GM18499 (cell line): ENCODE measurements around the gene BTD.

ENCODE experiments used
- ATAC-seq: cut with Tn5 transposase; IDR thresholded peaks from one replicate; pipeline ENCODE4 v1.9.1; 2021; ENCODE audit warnings: moderate number of reproducible peaks; ENCODE audit not compliant: insufficient read depth, unreplicated experiment

The BTD gene

DNA sequence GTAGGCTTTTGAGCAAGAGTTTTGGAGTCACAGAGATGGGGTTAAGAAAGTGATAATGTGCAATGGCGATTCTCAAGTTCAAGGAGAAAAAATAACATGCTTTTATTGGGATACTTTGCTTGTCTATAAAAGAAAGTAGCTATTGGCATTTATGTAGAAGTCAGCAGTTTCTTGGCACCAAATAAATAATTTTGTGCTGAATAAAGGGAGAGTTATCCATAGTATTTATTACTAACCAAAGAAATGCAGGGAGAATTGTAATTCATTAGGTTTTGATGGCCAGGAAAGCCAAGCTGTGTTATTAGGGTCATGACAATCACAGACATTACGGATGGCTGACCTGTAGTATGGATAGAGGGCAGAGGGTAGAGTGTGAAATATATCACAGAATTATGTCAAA lies 33.1 kb downstream of the BTD start:
- no peak for ATAC-seq

DNA sequence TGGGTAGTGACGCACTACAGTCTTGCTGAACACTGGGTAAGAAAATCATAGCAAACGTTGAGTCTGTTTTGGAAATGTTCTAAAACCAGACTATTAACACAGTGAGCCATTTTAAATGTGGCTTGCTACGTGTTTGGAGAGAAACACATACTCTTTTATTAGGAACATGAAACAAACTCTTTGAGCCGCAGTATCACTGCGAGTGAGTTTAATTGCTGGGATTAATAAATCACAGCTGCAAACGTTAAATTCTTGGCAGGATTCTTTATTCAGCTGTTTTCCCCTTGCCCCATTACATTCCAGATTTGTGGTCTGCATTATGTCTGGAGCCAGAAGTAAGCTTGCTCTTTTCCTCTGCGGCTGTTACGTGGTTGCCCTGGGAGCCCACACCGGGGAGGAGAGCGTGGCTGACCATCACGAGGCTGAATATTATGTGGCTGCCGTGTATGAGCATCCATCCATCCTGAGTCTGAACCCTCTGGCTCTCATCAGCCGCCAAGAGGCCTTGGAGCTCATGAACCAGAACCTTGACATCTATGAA lies 33.6 kb downstream of the BTD start:
- ATAC-seq, result no peak

DNA sequence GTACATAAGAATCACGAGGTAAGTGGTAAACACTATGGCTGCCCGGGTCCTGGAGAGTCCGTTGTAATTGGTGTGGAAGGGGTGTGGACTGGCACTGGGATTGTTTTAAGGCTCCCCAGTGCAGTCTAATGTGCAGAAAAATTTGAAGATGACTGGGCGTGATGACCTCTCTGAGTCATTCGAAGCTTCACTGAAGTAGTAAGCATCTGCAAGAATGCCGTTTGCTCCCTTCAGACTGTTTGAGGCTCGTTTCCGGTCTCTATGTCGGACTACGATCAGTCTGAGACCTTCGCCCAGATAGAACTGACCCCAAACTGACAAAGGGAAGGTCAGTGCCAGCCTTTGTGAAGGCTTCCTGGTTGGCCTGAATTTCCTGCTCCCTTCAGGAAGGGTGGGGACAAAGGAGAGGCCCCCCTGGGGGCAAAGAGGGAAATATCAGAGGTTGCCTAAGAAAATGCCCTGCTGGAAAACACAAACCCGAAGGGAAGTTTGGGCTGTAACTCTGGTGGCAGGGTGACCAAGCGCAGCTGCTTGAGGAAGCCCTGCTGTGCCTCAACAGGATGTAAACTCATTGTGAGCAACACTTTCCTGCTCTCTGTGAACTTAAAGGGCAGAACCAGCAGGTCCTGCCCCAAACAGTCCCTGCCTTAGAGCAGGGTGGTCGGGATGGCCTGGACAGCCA lies 34.6 kb downstream of the BTD start:
- ATAC-seq, result no peak

DNA sequence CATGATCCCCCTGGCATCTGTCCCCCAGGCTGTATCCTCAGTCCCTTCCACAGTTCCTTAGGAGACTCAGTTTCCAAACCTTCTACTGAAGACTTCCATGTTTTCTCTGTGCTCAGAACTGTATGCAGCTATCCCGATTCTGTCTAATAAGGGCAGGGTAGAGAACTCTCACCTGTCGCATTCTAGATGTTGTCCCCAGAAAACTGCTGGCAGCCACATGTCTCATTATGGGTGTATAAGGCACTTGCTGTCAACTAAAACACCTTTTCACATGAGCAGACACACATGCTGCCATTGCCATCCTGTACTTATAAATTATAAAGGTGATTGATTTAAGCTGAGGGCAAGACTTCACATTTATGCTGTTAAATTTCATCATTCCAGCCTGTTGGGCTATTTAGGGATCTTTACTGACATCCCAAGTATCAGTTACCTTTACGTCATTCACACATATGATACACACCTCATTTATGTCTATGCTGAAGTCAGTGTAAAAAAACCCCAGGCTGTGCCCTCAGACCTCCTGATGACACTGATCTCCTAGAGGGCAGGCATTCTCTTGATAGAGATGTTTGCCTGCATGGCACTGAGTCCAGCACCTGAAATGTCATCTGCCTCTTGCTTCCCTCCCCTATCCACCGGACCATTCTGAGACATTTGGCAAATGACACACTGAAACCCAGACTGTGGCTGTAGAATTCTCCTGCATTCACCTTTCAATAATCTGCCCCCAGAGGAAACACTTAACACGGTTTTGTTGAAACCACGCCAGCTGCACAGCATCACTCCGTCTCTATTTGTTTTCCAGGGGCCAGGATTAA lies 35.8 kb downstream of the BTD start:
- no peak for ATAC-seq

DNA sequence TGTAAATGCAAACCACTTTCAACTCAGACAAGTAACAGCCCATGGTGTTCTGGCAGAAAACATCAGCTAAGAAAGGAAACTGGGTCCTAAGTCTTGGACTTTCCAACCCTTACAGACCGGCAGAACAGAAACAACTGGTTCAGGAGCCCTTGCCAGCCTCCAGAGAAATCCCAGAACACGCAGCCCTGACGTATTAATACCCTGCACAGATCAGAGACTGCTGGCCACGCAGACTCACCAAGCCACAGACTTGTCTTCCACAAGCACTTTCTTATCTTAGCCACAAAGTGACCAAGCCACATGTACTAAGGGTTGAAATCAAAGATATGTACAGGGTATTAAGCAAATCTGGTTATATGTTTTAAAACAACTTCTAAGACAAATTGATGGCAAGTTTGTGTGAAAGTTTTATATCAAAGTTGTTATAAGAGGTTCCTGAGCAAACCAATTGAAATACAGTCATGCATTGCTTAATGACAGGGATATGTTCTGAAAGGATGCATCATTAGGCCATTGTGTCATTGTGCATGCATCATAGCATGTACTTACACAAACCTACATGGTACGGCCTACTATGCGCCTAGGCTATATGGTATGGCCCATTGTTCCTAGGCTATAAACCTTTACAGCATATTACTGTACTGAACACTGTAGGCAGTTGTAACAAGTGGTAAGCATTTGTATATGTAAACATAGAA lies 36.8 kb downstream of the BTD start:
- no peak for ATAC-seq

DNA sequence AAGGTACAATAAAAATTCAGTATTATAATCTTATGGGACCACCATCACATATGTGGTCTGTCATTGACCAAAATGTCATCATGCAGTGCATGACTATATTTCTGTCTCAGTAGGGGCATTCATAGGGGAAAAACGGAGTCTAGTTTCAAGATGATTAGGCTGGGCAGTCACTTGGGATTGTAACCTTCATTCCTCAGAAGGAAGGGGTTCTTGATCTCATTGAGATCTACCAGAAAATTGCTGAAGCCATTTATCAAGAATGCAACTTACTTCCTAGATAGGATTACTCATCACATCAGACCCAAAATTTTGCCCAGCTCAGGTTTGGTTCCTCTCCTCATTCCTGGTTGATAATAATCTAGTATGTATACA lies 37.3 kb downstream of the BTD start:
- no peak for ATAC-seq

DNA sequence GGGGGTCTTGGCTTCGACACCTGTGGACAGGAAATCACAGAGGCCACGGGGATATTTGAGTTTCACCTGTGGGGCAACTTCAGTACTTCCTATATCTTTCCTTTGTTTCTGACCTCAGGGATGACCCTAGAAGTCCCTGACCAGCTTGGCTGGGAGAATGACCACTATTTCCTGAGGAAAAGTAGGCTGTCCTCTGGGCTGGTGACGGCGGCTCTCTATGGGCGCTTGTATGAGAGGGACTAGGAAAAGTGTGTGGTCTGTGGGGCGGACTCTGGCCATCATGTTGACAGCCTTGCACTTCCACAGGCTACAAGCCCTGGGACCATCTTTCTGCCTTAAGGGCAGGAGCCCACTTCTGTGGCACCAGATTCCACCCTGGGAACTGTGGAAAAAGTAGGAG lies 43.7 kb downstream of the BTD start:
- ATAC-seq, result no peak

DNA sequence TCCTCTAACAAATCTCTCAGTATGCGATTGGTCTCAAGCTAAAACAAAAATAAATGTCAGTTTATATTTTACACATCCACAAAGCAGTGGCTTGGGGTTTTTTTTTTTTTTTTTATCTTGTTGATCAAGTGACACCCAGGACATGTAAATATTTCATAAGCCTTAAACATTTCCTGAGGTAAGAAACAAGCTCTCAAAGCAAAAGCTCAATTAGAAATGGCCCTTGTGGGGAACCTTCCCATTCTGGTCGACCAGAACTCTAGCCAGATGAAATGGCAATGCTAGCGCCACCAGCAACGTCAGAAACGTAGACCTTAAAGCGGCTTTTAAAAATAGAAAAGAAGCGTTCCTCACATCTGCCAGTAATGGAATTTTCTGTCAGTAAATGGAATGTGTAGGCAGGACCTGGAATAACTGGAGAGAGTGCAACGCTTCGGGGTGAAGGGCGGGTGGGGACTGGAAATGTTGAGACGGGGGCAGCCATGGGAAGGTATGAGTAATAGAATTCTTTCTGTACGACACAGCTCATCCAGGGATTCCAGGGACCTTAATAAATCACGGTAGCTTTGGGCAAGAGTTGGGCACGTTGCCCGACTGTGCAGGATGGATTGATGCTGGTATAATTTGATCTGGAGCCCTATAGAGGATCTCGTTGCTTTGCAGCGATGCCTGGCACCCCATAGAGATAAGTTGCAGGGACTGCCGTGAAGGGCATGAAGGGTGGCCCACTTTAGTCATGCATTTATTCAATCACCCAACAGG lies 44.4 kb downstream of the BTD start:
- ATAC-seq, result no peak

DNA sequence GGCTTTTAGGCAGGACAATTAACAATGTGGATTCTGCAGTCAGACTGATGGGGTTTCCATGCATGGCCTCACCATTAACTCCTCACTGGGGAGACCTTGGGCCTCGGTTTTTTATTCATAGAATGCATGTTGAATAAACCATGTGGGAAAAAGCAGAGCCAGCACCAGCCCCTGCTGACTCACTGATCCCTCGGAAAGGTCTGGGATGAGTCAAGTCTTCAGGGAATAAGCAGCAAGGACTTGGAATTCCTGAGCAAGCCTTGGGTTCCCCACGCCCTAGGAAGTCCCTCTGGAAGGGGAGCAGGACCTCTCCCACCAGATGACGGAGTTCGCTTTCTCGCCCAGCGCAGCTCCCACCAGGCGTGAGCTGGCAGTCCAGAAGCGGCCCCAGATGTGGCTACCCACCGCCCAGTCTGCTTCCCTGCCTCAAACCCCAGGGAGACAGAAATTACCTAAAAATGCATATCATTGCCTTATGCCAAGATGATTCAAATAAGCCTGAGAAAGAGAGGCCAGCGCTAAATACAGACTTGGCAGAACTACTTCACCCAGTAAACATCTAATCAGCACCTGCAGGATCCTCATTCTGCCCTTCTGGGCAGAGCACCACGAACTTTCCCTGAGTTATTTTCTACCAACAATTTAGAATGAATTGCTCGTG lies 45.4 kb downstream of the BTD start:
- no peak for ATAC-seq

DNA sequence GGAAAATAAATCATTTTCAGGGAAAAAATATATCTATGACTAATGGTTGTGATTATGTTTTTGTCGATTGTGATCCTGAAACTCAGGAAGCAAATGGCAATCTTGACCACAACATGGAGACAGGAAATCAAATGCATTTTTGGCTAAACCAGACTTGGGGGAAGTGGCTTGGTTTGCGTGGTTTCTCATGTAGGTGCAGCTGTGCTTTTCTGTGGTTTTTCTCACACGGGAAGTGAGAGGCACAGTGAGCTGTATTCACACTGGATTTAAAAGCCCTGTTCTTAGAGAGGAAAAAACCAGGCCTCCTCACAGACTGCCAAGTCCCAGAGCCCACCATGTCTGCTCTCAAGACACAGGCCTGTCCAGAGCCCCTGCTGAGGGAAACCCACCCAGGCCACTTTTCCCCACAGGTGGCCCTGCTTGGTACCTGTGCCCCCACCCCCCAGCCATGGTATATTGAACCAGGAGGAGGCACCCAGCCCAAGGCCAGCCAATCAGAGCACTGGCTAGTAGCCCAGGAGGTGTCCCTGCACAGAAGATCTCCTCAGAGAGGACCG lies 46.1 kb downstream of the BTD start:
- peak; percentile 83 for ATAC-seq

DNA sequence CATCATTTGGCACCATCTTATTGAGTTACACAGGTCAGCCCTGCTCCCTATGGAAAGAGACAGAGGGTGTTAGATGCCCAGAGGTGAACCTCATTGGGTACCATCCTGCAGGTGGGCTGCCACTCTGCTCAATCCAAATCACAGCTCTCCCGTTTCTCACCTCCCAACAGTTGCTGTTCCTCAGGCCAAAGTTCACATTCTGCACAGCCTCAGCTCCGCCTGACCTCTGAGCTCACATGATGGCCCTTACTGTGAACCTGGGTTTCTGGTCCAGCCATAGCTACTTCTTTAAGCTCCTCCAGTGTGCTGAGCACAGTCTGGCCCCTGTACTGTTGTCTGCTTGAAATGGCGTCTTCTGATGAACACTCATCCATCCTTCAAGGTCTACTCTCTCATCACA lies 47.8 kb downstream of the BTD start:
- no peak for ATAC-seq

DNA sequence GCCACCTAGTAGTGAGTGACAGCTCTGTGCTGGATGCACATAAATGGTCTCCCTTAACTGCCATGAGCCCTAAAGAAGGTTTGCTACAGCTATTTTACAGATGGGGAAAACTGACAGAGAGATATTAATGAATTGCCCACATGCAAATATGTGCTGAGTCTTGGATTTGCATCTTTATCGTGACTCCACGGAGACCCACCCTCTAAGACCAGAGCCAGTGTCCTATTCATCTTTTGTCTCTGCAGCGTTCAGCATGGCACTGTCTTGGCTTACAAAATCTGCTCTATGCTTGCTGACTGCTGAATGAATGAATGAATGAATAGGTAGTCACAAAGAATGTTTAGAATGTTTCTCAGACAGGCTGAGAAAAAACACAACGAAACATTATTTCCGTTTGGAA lies 48.3 kb downstream of the BTD start:
- ATAC-seq, result no peak

DNA sequence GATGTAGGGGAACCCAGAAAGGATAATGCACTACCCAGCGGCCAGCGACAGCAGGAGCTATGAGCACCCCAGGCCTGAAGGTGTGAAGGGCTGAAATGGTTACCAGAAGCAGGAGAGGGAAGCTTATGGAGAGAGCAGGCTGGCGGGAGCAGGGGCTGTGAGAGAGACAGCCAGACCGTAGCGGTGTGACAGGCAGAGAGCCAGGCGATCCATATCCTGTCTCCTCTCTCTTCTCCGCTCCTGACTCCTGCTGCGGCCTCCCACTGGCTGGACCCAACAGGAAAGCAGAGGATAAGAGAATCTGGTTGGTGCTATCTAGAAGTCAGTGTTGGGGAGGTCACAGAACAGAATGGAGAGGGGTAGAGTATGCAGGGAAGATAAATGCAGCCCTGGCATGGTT lies 49.9 kb downstream of the BTD start:
- no peak for ATAC-seq

DNA sequence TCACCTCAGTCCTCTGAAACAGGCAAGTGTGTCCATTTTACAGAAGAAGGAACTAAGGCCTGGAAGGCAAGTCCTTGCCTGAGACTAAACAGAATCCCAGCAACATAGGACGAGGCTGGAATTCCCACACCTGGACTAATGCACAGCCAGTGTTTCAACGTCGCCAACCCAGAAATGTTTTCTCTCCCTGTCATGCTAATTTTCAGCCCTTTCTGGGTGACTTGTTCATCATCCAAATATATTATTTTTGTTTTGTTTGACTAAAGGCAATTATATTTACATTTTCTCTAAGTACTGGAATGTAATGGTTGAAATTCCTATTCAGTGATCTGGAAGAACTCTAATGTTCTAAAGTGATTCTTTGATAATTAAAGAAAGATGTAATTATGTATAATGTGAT lies 51.8 kb downstream of the BTD start:
- no peak for ATAC-seq

DNA sequence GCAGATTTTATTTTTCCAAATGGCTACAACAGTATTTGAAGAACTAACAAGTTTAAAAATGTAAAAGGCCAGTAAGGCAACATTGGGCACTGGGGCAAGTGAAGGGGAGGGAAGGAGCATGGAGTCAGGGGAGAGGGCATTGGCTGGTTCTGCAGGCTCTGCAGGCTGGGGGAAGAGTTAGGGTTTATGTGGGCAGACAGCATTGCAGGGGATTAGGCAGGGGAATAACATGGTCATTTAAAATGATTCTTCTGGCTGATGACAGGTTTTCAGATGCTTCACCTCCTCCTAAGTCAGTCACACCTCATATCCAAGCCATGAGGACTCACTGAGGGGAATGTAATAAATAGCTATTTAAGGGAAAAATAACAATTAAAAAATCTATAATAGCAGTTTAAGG lies 52.6 kb downstream of the BTD start:
- ATAC-seq, result no peak

DNA sequence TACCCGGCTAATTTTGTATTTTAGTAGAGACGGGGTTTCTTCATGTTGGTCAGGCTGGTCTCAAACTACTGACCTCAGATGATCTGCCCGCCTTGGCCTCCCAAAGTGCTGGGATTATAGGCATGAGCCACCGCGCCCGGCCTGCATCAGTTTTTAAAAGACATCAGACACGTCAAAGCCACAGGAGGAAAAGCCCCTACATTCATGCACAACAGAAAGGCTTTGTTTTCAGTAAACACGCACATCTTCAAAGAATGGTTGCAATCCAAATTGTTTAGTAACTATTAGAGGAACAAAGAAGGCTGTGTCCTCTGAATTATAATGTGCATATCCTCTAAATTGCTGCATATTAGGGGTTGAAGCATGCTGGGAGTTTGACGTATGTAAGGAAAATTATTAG lies 53.3 kb downstream of the BTD start:
- no peak for ATAC-seq

DNA sequence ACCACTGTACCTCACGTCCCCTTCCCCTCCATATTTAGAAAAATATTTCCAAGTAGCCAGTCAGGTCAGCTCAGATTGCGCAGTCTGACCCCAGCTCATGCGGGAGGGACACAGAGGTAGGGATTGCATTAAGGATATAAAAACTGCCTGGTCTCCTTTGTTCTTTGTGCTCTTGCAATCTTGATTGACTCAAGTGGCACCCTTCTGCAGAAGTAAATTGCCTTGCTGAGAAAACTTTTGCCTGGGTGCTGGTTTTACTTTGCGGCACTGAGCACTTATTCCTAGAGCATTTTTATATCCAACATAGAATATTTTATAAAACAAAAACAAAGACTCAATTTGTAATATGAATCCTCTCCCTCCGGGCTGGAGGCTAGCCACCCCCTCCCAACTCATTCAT lies 54.8 kb downstream of the BTD start:
- ATAC-seq, result no peak

DNA sequence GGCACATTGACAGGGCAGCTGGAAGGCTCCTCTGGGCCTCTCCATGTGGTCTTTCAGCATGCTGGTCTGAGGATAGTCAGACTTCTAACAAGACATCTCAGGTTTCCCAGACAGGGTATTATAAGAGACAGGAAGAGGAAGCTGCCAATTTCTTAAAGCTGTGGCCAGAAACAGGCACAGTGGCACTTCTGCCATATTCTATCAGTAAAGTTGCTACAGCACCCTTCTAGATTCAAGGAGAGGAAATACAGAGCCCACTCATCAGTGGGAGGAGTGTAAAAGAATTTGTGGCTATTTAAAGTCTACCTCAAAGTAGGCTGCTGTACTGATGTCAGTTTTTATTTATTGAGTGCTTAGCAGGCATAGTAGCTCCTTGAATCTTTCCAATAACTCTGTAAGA lies 55.5 kb downstream of the BTD start:
- ATAC-seq, result no peak

DNA sequence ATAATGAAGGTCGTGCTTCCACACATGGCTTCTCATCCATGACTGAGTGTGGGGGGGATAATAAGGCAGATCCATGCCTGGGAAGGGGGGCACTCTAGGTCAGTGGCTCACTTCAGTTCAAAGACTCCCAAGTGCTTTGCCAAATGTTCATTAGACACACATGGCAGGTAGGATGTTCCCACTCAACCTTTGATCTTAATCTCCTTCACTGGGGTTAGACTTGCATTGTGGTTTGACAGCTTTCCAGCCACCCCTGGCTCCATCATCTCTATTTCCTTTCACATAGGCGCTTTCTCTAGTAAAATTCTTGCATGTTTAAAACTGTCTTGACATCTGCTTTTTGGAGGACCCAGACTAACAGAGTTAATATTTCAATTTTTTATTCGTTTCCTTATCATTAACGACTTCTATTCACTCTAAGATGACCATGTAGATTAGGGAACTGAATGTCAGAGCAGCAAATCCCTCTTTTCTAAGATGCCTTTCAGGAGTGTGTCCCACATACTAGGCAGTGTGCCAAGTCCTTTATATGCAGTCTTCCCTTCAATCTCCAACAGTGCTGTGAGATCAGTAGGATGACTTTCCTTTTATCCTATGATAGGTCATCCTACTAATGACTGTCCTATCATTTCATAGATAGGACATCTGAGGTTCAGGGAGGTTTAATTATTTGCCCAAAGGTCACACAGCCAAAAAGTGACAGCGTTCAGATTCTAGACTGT lies 57.9 kb downstream of the BTD start:
- ATAC-seq, result no peak
